Chondrocyte (in vitro differentiated cells): ENCODE results near the gene SINHCAF. TPM values are rescaled to one million over a fixed set of nuclear protein-coding genes. Genes with fewer than 3 reads are reported as not detected.

Experiments
- DNase-seq: peaks from one replicate; pipeline ENCODE4 v3.0.0; 2021; ENCODE audit warnings: mixed read lengths, low spot score
- H3K27ac Mint-ChIP-seq: one replicate; pipeline ENCODE4 v1.8.0; 2021; ENCODE audit warnings: mild to moderate bottlenecking, moderate library complexity, mixed read lengths; ENCODE audit not compliant: unreplicated experiment
- H3K27me3 Mint-ChIP-seq: 2 replicates; pipeline ENCODE4 v1.8.0; 2021; ENCODE audit warnings: low read depth, mixed read lengths
- H3K36me3 Mint-ChIP-seq: 2 replicates; pipeline ENCODE4 v1.8.0; 2021; ENCODE audit warnings: low read depth, mixed read lengths
- H3K4me1 Mint-ChIP-seq: 2 replicates; pipeline ENCODE4 v1.8.0; 2021; ENCODE audit warnings: low read depth, mild to moderate bottlenecking, mixed read lengths
- H3K4me3 Mint-ChIP-seq: one replicate; pipeline ENCODE4 v1.8.0; 2021; ENCODE audit warnings: mild to moderate bottlenecking, moderate library complexity, mixed read lengths; ENCODE audit not compliant: unreplicated experiment
- H3K9me3 Mint-ChIP-seq: 2 replicates; pipeline ENCODE4 v1.8.0; 2021; ENCODE audit warnings: low read depth, mixed read lengths
- CTCF ChIP-seq: fragments of 200-600 bp; sonication (generic); IDR thresholded peaks from 2 replicates; pipeline ENCODE4 v1.5.0; 2021; ENCODE audit warnings: antibody characterized with exemption, mild to moderate bottlenecking, moderate library complexity
- total RNA-seq: library from RNA; stranded (reverse); gene quantifications from 3 replicates; pipeline ENCODE4 v1.2.1, GENCODE V29; 2021

SINHCAF gene
- total RNA-seq, 1 donor from 2014 or later = 32.5 TPM

DNA sequence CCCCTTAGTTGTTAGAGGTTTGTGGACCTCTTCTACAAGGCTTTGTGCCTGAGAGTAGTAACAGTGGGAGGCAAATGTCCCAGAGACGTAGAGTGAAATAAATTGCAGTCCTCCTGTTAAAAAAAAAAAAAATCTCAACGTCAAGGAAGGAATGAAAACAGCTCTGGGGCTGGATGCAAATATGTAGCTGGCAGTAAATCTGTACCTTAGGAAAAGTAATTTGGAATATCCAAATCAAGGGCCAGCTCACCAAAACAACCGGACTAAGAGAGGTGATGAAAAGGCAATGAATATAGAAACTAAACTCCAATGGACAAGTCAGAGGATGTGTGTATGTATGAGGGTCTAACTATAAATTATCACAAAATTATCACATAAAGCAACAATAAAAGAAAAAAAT, 27.0 kb downstream of the SINHCAF start:
- Mint-ChIP-seq H3K4me1 (peaks cover 3% of the 10 kb centered on the region), H3K4me3 (no peak overlapping the region), H3K27ac (no peak overlapping the region), H3K9me3 (no peaks in the 10 kb centered on the region), H3K36me3 (peaks cover 8% of the 10 kb centered on the region), H3K27me3 (no peaks in the 10 kb centered on the region)
- DNase-seq = no peak
- no peak for TF ChIP-seq CTCF

DNA sequence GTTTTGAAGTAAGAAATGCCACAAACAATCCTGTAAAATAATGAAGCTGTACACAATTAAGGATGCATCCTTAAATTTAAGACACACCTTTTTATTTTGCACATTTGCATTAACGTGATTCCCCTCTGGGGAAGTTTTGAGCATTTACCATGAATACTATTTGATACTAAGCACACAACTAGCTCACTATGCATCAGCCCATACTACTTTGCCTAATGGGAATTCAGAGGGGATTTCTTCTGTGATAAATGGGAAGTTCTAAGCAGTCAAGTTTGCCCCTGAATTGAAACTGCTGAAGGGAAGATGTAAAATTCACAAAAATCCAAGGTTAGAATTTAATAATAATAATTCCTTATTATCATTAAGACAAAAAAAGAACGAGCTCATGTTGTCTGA, 27.4 kb downstream of the SINHCAF start:
- TF ChIP-seq CTCF = no peak
- Mint-ChIP-seq H3K9me3 (no peaks in the 10 kb centered on the region), H3K4me1 (peaks cover 6% of the 10 kb centered on the region), H3K27ac (no peak overlapping the region), H3K4me3 (no peak overlapping the region), H3K36me3 (peaks cover 8% of the 10 kb centered on the region), H3K27me3 (no peaks in the 10 kb centered on the region)
- DNase-seq = no peak

DNA sequence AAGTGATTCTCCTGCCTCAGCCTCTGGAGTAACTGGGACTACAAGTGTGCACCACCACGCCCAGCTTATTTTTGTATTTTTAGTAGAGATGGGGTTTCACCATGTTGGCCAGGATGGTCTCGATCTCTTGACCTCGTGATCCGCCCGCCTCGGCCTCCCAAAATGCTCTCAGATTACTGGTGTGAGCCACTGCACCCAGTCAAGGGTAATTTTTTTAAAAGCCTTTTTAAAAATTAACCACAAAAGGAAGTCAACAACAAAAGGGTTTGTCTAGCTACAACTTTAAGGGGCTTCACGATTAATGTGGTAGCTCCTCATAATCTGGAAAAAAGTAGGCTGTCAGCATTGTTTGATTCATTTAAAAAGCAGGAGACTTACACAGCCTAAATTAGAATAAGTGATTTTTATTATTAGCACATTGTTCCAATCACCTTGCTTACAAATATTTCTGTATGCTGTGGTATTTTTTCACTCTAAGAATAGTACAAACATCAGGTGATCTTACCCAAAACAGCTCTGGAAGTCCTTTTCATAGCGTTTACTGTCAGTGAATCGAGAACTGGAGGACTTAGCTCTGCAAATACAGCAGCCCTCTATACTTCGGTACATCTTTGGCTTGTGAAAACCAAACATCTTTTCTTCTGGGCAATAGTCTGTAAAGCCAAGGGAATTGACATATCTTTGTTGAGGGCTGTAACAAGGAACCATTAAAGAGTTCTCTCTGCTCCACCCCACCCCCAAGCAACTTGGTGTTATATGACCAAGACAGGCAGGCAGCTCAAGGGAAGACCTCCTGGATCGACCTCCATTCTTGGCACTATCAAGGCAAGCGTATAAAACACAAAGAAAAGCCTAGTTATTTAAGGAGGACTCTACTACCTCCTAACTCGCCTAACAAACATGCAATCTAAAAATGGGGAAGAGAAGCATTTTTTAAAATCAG, 28.1 kb downstream of the SINHCAF start:
- Mint-ChIP-seq H3K4me3 (no peak overlapping the region), H3K9me3 (no peaks in the 10 kb centered on the region), H3K36me3 (peaks cover 9% of the 10 kb centered on the region), H3K27me3 (no peaks in the 10 kb centered on the region), H3K4me1 (peaks cover 6% of the 10 kb centered on the region), H3K27ac (no peak overlapping the region)
- DNase-seq = no peak
- TF ChIP-seq CTCF = no peak

DNA sequence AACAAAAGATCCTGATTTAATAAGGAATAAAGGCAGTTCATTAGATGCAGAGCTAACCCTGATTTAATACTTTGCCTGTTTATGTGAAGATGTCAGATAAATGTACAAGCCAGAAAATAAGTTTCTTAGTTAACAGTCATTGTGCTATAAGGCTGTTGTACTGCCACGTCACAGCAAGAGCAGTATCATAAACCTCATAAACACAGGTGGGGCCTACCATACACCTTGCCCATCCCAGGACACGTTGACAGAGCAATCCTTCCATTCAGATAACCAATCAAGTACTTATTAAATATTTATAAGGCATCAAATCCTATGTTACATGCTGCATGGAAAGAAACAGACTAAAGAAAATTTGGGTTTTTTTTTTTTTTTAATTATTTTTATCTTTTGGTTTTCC, 36.5 kb downstream of the SINHCAF start:
- Mint-ChIP-seq H3K36me3 (peaks cover 28% of the 10 kb centered on the region), H3K9me3 (peaks cover 2% of the 10 kb centered on the region), H3K4me3 (no peak overlapping the region), H3K27me3 (no peaks in the 10 kb centered on the region), H3K4me1 (peaks cover 14% of the 10 kb centered on the region), H3K27ac (no peak overlapping the region)
- no peak for TF ChIP-seq CTCF
- no peak for DNase-seq

- TF ChIP-seq CTCF = no peak
- peaks cover 3% of the 10 kb centered on the region for H3K9me3 Mint-ChIP-seq
- H3K27me3 Mint-ChIP-seq = no peaks in the 10 kb centered on the region
- peaks cover 10% of the 10 kb centered on the region for H3K4me1 Mint-ChIP-seq
- H3K36me3 Mint-ChIP-seq = peaks cover 28% of the 10 kb centered on the region
- no peak overlapping the region for H3K27ac Mint-ChIP-seq
- DNase-seq = no peak
- H3K4me3 Mint-ChIP-seq = no peak overlapping the region
These were observed 37.6 kb downstream of the SINHCAF start for GRCh38 chr12:31288381-31288780.
